PC-3 (cell line): ENCODE measurements around the gene DGKB.

Experiments used
- CTCF ChIP-seq: fragments of 300-600 bp; sonication (generic); conservative IDR thresholded peaks from 2 replicates; pipeline ENCODE4 v1.5.1; 2017; ENCODE audit warnings: antibody characterized with exemption, low read depth, mild to moderate bottlenecking, low read length
- EZH2phosphoT487 ChIP-seq: fragments of 300-600 bp; sonication (generic); IDR thresholded peaks from 2 replicates; pipeline ENCODE4 v1.6.1; 2018; ENCODE audit warnings: mild to moderate bottlenecking, antibody characterized with exemption, low read length, borderline replicate concordance

- no peak; the same call in 1 of the 2 replicates for TF ChIP-seq CTCF
- no peak for TF ChIP-seq EZH2phosphoT487
Observed at GRCh38 chr7:14637968-14638367, 264.6 kb downstream of the DGKB start.
